ENCODE data around the gene GALNT17.

GALNT17 gene

GRCh38 chr7:71157757-71158156, 25.8 kb downstream of the GALNT17 start:
- TF ChIP-seq, protein P1, sequence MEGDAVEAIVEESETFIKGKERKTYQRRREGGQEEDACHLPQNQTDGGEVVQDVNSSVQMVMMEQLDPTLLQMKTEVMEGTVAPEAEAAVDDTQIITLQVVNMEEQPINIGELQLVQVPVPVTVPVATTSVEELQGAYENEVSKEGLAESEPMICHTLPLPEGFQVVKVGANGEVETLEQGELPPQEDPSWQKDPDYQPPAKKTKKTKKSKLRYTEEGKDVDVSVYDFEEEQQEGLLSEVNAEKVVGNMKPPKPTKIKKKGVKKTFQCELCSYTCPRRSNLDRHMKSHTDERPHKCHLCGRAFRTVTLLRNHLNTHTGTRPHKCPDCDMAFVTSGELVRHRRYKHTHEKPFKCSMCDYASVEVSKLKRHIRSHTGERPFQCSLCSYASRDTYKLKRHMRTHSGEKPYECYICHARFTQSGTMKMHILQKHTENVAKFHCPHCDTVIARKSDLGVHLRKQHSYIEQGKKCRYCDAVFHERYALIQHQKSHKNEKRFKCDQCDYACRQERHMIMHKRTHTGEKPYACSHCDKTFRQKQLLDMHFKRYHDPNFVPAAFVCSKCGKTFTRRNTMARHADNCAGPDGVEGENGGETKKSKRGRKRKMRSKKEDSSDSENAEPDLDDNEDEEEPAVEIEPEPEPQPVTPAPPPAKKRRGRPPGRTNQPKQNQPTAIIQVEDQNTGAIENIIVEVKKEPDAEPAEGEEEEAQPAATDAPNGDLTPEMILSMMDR (IDR thresholded peaks at IDR 0.05; ENCODE audit: extremely low read depth, missing control alignments), result no peak
- DNase-seq (ENCODE audit: low spot score), result no peak

- TF ChIP-seq, protein P1 (IDR thresholded peaks at IDR 0.05; ENCODE audit: extremely low read depth, missing control alignments), result no peak
- no peak for DNase-seq (ENCODE audit: low spot score)
These were observed 33.8 kb downstream of the GALNT17 start for GRCh38 chr7:71165708-71166107.

- DNase-seq (ENCODE audit: low spot score), result no peak
- TF ChIP-seq, protein P1 (IDR thresholded peaks at IDR 0.05; ENCODE audit: extremely low read depth, missing control alignments), result no peak
These were observed 39.5 kb downstream of the GALNT17 start for GRCh38 chr7:71171476-71171875.

DNA sequence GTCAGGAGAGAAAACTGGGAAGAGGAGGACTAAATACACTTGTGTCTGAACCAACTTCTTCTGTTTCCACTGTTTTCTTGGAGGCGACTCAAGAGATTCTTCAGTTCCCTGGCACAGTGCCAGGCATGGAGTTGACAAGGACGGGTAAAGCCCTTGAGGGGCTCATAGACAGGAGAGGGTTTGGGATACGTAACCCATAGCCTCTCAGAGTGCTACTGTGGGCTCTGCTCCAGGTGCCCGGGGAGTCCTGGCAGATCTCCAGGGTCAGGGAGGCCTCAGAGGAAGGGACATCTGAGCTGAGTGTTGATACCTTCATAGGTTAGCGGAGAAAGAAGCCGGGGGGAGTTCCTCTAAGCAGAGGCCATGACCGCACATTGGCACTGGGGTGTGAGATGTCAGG, 42.0 kb downstream of the GALNT17 start:
- TF ChIP-seq, protein P1 (IDR thresholded peaks at IDR 0.05; ENCODE audit: extremely low read depth, missing control alignments), result no peak
- no peak for DNase-seq (ENCODE audit: low spot score)

DNA sequence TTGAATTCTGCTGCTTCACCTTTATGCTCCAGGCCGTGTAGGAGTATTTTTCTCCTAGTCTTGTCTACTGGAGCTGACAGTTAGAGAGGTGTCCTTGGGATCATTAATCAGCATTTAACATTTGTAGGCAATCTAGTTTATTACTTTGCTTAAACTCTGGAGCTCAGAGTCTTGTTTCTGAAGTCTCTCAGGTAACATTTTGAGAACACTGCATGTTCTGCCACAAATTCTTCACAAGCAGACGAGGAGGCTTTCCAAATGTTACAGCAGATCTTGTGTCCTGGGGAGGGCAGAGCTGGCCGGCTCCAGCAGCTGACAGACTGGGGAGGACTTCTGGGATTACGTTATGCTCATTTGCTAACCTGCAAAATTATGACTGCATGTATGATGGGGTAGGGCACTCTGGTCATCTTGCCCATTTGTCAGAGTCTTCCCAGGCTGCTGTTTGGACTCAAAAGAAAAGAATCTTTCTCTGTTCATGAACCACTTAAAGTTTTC, 50.5 kb downstream of the GALNT17 start:
- no peak for DNase-seq (ENCODE audit: low spot score)
- TF ChIP-seq, protein P1 (IDR thresholded peaks at IDR 0.05; ENCODE audit: extremely low read depth, missing control alignments), result no peak

DNA sequence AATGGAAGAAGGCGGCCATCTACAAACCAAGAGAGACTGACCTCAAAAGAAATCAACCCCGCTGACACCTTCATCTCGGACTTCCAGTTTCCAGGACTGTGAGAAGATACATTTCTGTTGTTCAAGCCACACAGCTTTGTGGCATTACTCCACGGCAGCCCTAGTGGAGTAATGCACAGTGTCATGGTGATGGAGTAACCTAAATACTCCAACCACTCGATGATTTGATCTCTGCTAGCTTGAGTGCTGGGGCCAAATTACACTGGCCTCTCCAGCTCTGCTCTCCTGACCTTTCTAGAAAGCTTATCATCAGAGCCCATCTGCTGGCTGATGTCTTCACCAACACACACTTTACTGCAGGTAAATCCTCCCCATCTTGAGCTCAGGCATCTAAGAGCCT, 52.2 kb downstream of the GALNT17 start:
- TF ChIP-seq, protein P1 (IDR thresholded peaks at IDR 0.05; ENCODE audit: extremely low read depth, missing control alignments), result no peak
- DNase-seq (ENCODE audit: low spot score), result no peak

GRCh38 chr7:71184609-71185008, 52.7 kb downstream of the GALNT17 start:
- no peak for DNase-seq (ENCODE audit: low spot score)
- TF ChIP-seq, protein P1 (IDR thresholded peaks at IDR 0.05; ENCODE audit: extremely low read depth, missing control alignments), result no peak

Measured in GM20000 (cell line).